ENCODE data around the gene PBRM1. TPM values are rescaled to one million over a fixed set of nuclear protein-coding genes. Genes with fewer than 3 reads are reported as not detected.

PBRM1 gene
- total RNA-seq, 1 donor from 2014 or later = 192 TPM

DNA sequence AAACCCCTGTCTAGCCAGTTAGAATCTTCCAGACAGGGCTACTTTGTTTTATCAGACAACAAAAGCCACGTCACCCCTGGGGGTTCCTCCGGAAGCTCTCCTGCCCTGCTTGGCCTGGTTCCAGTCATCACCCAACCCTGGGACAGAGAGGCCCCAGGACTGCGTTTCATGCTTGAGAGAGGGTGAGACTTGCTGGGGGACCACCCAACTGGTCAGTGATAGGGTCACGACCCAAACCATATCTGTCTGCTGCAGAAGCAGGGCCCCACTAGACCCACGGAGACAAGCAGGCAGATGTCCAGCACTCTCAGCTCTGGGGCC, 153.2 kb downstream of the PBRM1 start:
- Mint-ChIP-seq H3K36me3 (ENCODE audit: unreplicated experiment) (no peaks in the 10 kb centered on the region), H3K27ac (ENCODE audit: unreplicated experiment) (peak overlapping the region; percentile 73)

GRCh38 chr3:52531860-52532516, 153.7 kb downstream of the PBRM1 start:
- Mint-ChIP-seq H3K4me3 (ENCODE audit: unreplicated experiment) (peak overlapping the region; percentile 88), H3K9me3 (ENCODE audit: unreplicated experiment) (peaks cover 13% of the 10 kb centered on the region), H3K36me3 (ENCODE audit: unreplicated experiment) (no peaks in the 10 kb centered on the region), H3K27me3 (ENCODE audit: unreplicated experiment) (peaks cover 14% of the 10 kb centered on the region), H3K27ac (ENCODE audit: unreplicated experiment) (no peak overlapping the region), H3K4me1 (ENCODE audit: low read depth, unreplicated experiment) (peaks cover 11% of the 10 kb centered on the region)
- DNase-seq = peak; percentile 10
- TF ChIP-seq, protein P1, sequence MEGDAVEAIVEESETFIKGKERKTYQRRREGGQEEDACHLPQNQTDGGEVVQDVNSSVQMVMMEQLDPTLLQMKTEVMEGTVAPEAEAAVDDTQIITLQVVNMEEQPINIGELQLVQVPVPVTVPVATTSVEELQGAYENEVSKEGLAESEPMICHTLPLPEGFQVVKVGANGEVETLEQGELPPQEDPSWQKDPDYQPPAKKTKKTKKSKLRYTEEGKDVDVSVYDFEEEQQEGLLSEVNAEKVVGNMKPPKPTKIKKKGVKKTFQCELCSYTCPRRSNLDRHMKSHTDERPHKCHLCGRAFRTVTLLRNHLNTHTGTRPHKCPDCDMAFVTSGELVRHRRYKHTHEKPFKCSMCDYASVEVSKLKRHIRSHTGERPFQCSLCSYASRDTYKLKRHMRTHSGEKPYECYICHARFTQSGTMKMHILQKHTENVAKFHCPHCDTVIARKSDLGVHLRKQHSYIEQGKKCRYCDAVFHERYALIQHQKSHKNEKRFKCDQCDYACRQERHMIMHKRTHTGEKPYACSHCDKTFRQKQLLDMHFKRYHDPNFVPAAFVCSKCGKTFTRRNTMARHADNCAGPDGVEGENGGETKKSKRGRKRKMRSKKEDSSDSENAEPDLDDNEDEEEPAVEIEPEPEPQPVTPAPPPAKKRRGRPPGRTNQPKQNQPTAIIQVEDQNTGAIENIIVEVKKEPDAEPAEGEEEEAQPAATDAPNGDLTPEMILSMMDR (IDR thresholded peaks at IDR 0.05; ENCODE audit: partially characterized antibody, unreplicated experiment) = no peak

More for the DNA sequence above, 153.2 kb downstream of the PBRM1 start:
- TF ChIP-seq, protein P1 (IDR thresholded peaks at IDR 0.05; ENCODE audit: partially characterized antibody, unreplicated experiment) = no peak
- Mint-ChIP-seq H3K9me3 (ENCODE audit: unreplicated experiment) (peaks cover 13% of the 10 kb centered on the region), H3K4me3 (ENCODE audit: unreplicated experiment) (peak overlapping the region; percentile 88), H3K27me3 (ENCODE audit: unreplicated experiment) (peaks cover 14% of the 10 kb centered on the region), H3K4me1 (ENCODE audit: low read depth, unreplicated experiment) (peaks cover 14% of the 10 kb centered on the region)
- DNase-seq = no peak

GRCh38 chr3:52530918-52531826, 154.5 kb downstream of the PBRM1 start:
- Mint-ChIP-seq H3K4me3 (ENCODE audit: unreplicated experiment) (no peak overlapping the region), H3K9me3 (ENCODE audit: unreplicated experiment) (peaks cover 13% of the 10 kb centered on the region), H3K27me3 (ENCODE audit: unreplicated experiment) (peaks cover 10% of the 10 kb centered on the region), H3K4me1 (ENCODE audit: low read depth, unreplicated experiment) (peaks cover 11% of the 10 kb centered on the region), H3K36me3 (ENCODE audit: unreplicated experiment) (no peaks in the 10 kb centered on the region), H3K27ac (ENCODE audit: unreplicated experiment) (no peak overlapping the region)
- DNase-seq = peak; percentile 15
- TF ChIP-seq, protein P1 (IDR thresholded peaks at IDR 0.05; ENCODE audit: partially characterized antibody, unreplicated experiment) = no peak

DNA sequence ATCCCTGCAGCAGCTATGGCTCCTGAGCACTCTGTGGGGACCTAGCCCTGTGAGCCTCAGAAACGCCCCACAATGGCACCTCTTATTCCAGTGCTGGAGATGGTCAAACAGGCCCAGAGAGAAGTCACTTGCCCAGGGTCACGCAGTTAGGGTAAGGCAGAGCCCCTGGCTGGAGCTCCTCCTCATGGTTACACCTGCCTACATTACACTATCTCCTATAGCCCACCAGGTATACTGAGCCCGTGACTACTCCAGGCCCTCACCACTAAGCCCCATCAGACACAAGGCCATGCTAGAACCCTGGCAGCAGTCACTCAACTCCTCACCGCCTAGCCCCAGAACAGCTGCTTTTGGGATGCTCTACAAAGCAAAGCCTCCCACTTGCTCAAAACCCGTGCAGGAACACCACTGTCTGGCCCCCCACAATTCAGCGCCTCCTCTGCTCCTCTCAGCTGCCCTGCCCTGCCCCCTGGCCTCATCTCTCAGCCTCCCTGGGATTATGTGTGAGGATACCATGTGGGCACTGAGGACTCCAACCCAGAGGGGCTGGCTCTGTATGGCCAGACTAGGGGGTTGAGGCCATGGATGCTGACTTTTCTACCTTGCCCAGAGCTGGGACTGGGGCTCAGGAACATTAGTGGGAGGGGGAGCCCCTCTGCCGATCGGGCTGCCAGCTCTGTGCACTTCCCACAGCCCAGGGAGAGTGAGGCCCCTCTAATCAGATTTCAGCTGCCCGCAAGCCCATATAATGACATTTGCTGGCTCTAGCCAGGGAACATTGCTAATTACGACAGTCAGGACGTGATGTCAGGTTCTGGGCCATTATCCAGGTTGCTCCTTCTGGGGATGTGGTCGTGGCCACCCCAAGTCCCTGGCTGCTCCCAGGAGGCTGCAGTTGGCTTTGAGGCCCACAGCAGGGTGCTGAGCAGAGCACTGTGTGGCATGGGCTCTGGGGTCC, 156.1 kb downstream of the PBRM1 start:
- H3K27ac Mint-ChIP-seq (ENCODE audit: unreplicated experiment) = peak overlapping the region; percentile 43
- peak overlapping the region; percentile 67 for H3K4me3 Mint-ChIP-seq (ENCODE audit: unreplicated experiment)
- H3K27me3 Mint-ChIP-seq (ENCODE audit: unreplicated experiment) = peaks cover 10% of the 10 kb centered on the region
- no peaks in the 10 kb centered on the region for H3K36me3 Mint-ChIP-seq (ENCODE audit: unreplicated experiment)
- H3K9me3 Mint-ChIP-seq (ENCODE audit: unreplicated experiment) = peaks cover 7% of the 10 kb centered on the region
- TF ChIP-seq, protein P1 (IDR thresholded peaks at IDR 0.05; ENCODE audit: partially characterized antibody, unreplicated experiment) = no peak
- peaks cover 11% of the 10 kb centered on the region for H3K4me1 Mint-ChIP-seq (ENCODE audit: low read depth, unreplicated experiment)
- peak; percentile 13 for DNase-seq

Measured in glutamatergic neuron (in vitro differentiated cells).